Measurements from ENCODE around the gene VEGFA. TPM values are rescaled to one million over a fixed set of nuclear protein-coding genes. Genes with fewer than 3 reads are reported as not detected.

Gene VEGFA
- polyA plus RNA-seq, 10 donors = 59.9 to 105 (median 69.1) TPM

DNA sequence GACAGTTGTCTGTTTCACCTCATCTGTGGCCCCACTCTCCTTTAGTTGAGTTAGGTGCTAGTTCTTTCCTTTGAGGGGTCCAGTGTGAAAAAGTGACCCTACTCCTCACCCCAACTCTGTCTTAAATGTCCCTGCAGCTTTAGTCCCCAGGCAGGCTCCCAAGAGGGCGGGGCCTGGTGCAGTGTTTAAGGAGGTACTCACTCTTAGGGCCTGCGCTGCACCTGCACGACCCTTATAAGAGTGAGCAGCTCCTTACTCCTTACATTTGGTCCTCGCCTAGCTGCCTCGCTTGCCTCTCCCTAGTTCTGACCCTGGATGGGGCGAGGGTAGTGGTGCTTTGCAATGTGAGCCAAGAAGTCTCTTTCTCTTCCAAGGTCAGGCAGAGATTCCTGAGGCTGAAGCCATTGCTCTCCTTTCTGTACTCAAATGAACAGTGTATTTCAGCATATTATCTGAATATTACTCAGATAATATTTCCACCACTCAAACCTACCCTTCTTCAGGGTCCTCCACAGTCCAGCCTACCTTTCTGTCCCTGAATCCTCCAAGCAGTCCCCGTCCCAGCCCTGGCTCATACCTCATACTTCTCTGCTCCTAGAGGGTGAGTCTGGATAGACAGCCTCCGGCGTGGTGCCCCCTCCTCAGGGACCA, 11.9 kb upstream of the VEGFA start:
- DNase-seq = no peak

GRCh38 chr6:43758617-43759050, 11.4 kb upstream of the VEGFA start:
- DNase-seq = no peak

DNA sequence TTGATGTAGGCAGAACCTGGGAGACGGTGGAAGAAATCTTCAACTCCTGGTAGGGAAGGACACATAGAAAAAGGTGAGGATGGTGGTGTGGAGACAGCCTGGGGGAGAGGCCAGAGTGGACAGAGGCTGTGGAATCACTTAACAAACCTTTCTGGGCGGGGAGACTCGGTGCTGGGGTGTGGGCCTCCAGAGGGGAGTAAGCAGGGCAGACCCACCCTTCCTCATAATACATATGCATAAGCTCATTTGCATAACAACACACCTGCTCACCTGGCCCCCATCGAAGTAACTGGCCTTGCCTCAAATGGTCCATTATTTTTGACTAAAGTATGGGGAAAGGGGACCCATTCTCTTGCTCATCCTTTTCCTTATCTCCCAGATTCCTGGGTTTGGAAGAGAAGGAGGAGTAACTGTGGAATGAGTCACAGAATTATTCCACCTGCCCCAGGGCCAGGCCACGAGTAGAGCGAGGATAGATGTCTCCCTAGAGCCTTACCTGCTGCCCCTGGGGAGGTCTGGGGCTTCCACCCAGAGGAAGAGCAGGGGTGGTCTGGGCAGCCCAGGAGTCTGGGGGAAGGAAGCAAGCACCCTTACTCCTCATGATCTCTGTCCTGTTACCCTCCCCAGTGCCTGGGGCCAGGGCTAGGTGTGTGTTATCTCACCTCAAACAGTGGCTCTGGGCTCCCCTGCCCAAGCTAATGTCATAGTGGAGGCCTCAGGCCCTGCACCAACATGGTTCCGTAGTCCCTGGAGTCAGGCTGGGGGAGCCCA, 10.7 kb upstream of the VEGFA start:
- DNase-seq = no peak

DNA sequence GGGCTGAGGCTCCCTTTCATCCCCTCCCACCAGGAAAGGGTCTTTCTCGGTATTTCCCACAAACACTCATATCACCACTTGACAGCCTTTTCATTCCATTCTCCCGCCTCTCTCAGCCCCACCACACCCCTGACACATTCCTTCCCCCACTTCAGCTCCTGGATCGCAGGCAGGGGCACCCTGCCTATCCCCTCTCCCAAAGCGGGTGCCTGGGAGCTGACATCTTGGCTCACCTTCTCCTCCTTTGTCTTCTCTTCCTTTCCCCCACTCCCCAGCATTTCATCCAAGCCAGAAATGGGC, 10.2 kb upstream of the VEGFA start:
- DNase-seq = no peak

- DNase-seq = no peak
These were observed 9.5 kb upstream of the VEGFA start for GRCh38 chr6:43760210-43761168.

GRCh38 chr6:43761666-43762409, 8.2 kb upstream of the VEGFA start:
- peak in 1 of 3 donors; percentile 48 for DNase-seq

GRCh38 chr6:43762410-43762768, 7.6 kb upstream of the VEGFA start:
- no peak for DNase-seq

GRCh38 chr6:43762966-43763695, 6.9 kb upstream of the VEGFA start:
- DNase-seq = peak in 2 of 3 donors; percentile 52 to 56

DNA sequence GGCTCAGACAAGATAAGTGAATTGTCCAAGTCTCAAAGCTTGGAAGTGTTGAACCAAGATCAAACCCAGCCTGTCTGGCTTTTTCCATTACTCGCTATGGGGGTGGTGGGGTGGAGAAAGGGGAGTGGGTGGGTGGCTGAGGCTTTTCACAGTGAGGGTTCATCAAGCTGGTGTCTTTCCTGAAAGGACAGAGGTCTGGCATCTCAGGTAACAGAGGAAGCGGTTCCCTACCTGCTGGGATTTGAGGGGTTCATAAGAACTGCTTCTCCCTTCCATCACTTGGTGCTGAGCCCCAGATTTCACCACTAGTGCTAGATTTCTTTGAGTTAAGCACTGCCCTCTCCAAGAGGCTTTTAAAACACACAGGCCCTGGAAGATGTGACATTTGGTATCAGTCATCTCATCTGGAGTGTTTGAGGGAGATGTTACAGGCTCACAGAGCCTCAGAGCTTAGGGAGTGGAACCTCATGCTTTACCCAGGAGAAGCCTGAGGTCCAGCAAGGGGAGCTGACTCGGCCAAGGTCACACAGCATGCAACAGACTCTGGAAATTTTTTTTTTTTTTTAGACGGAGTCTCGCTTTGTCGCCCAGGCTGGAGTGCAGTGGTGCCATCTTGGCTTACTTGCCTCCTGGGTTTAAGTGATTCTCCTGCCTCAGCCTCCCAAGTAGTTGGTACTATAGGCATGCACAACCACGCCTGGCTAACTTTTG, 6.0 kb upstream of the VEGFA start:
- DNase-seq = no peak

- DNase-seq = no peak
These were observed 5.2 kb upstream of the VEGFA start for GRCh38 chr6:43764772-43765171.

DNA sequence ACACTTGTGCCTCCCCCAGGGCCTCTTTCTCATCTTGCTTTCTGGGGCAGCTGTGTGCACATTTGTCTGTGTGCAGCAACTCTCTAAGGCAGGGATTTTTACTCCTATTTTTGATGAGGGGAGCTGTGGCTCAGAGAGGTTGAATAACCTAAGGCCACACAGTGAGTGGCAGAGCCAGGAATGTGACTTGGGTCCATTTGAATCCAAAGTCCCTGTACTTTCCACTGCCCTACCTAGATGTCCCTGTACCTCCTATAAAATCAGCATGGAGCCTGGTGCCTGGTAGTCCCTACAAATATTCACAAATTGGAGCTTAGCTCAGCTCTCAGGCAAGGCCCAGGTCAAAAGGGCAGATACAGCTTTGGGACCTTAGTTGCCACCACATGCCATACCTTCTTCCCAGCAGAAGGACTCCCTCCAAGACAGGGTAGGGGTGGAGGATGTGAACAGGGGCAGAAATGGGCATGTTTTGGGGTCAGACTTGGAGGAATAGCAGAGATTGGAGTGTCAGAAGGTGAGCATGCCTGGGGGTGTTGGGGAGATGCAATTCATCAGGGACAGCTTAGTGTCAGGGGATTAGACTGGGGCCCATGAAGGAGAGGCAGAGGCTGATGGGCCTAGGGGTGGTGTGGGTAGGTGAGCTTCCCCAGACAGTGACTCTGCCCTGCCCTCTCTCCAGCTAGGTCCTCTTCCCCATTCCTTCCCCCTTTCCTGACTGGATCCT, 4.1 kb upstream of the VEGFA start:
- DNase-seq = no peak

DNA sequence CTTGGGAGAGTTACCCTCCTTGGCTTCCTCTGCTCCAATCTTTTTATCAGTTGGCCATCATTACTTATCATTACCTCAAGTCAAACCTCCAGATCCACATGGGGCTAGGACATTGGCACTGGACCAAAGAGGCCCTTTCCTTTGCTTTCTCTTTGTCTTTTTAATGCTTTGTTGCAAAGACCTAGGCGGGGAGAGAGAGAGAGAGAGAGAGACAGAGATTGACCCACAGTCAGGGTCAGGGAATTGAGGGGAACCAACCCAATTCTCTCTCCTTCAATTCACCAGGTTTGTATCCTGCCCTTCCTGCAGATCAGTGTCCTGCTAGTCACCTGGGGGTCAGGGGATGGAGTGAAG, 3.5 kb upstream of the VEGFA start:
- DNase-seq = no peak

DNA sequence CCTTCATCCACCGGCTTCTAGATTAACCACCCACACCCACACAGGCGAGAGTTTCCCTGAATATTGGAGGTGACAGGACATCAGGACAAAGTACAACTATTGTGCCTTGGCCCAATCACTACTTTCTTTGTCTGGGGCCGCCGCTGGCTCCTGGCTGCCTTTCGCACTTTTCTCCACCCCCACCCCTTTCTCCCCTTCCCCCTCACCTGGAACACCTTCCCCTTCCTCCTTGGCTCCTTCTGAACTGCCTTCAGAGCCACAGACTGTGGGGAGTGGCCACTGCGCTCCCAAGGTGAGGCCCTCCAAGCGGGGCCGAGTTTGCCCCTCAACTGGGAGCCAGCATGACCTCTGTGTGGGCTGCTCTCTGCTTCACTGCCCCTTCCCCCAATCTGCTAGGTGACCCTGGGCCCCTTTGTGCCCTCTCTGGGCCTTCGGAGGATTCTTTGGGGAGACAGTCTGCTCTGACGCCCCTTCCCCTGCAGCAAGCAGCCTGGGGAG, 3.0 kb upstream of the VEGFA start:
- DNase-seq = no peak

GRCh38 chr6:43767553-43768505, 2.2 kb upstream of the VEGFA start:
- peak in 1 of 3 donors; percentile 74 for DNase-seq

GRCh38 chr6:43768506-43768860, 1.5 kb upstream of the VEGFA start:
- no peak for DNase-seq

GRCh38 chr6:43768983-43769525, 957 bp upstream of the VEGFA start:
- peak; percentile 90 to 96 (median 91) for DNase-seq

DNA sequence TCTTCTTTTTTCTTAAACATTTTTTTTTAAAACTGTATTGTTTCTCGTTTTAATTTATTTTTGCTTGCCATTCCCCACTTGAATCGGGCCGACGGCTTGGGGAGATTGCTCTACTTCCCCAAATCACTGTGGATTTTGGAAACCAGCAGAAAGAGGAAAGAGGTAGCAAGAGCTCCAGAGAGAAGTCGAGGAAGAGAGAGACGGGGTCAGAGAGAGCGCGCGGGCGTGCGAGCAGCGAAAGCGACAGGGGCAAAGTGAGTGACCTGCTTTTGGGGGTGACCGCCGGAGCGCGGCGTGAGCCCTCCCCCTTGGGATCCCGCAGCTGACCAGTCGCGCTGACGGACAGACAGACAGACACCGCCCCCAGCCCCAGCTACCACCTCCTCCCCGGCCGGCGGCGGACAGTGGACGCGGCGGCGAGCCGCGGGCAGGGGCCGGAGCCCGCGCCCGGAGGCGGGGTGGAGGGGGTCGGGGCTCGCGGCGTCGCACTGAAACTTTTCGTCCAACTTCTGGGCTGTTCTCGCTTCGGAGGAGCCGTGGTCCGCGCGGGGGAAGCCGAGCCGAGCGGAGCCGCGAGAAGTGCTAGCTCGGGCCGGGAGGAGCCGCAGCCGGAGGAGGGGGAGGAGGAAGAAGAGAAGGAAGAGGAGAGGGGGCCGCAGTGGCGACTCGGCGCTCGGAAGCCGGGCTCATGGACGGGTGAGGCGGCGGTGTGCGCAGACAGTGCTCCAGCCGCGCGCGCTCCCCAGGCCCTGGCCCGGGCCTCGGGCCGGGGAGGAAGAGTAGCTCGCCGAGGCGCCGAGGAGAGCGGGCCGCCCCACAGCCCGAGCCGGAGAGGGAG, 580 bp downstream of the VEGFA start:
- DNase-seq = peak in 2 of 3 donors; percentile 76 to 84
